Cardiac fibroblast (primary cell): ENCODE data around the gene PCDHA1.

ENCODE experiments used
- DNase-seq, 2 donors: peaks; one replicate each; pipeline versions ENCODE4 v3.0.0 to v3.0.0-alpha.2; 2010; ENCODE audit warnings: low read depth in 2 of 2
- H3K4me3 ChIP-seq, 2 donors: replicated peaks in 1 of 2; 1 replicate in 1 of 2; 2 replicates in 1 of 2; pipeline ENCODE4 v1.5.1; 2011; ENCODE audit warnings: low read depth in 2 of 2, low read length in 2 of 2, mild to moderate bottlenecking in 2 of 2, moderate library complexity in 1 of 2
- TF ChIP-seq, protein P1 (sequence below): IDR thresholded peaks from one replicate; pipeline ENCODE4 v1.5.1; 2011; ENCODE audit warnings: low read depth, mild to moderate bottlenecking, low read length, inconsistent platforms

PCDHA1 gene

DNA sequence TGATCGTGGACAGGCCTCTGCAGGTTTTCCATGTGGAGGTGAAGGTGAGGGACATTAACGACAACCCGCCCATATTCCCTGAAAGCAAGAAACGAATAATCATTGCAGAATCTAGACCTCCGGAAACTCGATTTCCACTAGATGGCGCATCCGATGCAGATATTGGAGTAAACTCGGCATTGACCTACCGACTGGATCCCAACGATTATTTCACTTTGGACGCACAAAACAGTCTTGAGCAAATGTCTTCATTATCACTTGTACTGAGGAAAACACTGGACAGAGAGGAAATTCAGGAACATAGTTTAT, 96.6 kb downstream of the PCDHA1 start:
- no peak overlapping the region for H3K4me3 ChIP-seq
- peak in 1 of 2 donors; percentile 13 for DNase-seq
- TF ChIP-seq, protein P1, sequence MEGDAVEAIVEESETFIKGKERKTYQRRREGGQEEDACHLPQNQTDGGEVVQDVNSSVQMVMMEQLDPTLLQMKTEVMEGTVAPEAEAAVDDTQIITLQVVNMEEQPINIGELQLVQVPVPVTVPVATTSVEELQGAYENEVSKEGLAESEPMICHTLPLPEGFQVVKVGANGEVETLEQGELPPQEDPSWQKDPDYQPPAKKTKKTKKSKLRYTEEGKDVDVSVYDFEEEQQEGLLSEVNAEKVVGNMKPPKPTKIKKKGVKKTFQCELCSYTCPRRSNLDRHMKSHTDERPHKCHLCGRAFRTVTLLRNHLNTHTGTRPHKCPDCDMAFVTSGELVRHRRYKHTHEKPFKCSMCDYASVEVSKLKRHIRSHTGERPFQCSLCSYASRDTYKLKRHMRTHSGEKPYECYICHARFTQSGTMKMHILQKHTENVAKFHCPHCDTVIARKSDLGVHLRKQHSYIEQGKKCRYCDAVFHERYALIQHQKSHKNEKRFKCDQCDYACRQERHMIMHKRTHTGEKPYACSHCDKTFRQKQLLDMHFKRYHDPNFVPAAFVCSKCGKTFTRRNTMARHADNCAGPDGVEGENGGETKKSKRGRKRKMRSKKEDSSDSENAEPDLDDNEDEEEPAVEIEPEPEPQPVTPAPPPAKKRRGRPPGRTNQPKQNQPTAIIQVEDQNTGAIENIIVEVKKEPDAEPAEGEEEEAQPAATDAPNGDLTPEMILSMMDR: no peak

DNA sequence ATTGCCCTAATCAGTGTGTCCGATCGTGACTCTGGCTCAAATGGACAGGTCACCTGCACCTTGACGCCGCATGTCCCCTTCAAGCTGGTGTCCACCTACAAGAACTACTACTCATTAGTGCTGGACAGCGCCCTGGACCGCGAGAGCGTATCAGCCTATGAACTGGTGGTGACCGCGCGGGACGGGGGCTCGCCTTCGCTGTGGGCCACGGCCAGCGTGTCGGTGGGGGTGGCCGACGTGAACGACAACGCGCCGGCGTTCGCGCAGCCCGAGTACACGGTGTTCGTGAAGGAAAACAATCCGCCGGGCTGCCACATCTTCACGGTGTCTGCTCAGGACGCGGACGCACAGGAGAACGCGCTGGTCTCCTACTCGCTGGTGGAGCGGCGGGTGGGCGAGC, 97.4 kb downstream of the PCDHA1 start:
- no peak overlapping the region for H3K4me3 ChIP-seq
- TF ChIP-seq, protein P1: no peak
- no peak for DNase-seq

DNA sequence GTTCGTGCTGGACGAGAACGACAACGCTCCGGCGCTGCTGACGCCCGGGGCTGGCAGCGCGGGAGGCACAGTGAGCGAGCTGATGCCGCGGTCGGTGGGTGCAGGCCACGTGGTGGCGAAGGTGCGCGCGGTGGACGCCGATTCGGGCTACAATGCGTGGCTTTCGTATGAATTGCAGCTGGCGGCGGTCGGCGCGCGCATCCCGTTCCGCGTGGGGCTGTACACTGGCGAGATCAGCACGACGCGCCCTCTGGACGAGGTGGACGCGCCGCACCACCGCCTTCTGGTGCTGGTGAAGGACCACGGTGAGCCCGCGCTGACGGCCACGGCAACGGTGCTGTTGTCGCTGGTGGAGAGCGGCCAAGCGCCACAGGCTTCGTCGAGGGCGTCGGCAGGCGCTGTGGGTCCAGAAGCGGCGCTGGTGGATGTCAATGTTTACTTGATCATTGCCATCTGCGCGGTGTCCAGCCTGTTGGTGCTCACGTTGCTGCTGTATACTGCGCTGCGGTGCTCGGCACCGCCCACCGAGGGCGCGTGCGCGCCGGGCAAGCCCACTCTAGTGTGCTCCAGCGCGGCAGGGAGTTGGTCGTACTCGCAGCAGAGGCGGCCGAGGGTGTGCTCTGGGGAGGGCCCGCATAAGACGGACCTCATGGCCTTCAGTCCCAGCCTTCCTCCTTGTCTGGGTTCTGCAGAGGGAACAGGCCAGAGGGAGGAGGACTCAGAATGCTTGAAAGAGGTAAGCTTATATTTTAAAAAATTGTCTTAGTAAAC, 98.2 kb downstream of the PCDHA1 start:
- TF ChIP-seq, protein P1: no peak
- no peak for DNase-seq

DNA sequence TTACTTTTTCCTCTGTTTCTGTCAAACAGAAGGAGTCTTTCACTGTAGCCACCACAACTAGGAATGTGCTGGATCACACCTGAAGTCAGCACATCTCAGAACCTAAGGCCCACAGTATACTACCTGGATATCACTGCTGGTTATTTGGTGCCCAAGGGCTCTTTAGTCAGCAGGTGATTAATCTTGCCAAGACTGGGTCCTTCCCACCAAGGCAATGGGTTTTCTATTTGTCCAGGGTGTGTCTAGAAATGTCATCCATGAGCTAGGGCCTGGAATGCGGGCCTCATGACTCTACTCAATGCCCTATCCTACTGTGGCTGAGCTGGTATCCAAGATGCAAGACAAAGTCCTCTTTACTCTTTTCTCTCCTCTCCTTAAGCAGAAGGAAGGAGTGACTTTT, 130.4 kb downstream of the PCDHA1 start:
- TF ChIP-seq, protein P1: no peak

More for the DNA sequence above, 98.2 kb downstream of the PCDHA1 start:
- no peak overlapping the region for H3K4me3 ChIP-seq

DNA sequence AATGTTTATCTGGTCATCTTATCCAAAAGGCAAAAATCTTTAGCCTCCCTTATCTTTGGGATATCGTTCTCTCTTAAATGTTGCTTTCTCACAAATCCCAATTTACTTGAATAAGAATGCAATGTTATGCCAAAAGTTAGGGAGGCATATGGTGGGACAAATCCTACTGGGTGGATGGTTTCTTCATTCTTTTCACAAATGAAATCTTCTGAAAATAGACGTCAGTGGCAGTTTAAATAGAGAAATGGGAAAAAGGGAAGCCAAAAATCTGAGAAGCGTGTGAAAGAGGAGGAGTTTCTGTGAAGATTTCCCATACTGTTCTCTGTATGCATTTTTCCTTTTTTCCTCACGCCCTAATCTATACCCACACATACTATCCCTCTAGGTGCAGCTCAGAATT, 137.7 kb downstream of the PCDHA1 start:
- H3K4me3 ChIP-seq: no peak overlapping the region
- DNase-seq: no peak
- TF ChIP-seq, protein P1: no peak

More for the DNA sequence above, 130.4 kb downstream of the PCDHA1 start:
- H3K4me3 ChIP-seq: no peak overlapping the region
- no peak for DNase-seq

DNA sequence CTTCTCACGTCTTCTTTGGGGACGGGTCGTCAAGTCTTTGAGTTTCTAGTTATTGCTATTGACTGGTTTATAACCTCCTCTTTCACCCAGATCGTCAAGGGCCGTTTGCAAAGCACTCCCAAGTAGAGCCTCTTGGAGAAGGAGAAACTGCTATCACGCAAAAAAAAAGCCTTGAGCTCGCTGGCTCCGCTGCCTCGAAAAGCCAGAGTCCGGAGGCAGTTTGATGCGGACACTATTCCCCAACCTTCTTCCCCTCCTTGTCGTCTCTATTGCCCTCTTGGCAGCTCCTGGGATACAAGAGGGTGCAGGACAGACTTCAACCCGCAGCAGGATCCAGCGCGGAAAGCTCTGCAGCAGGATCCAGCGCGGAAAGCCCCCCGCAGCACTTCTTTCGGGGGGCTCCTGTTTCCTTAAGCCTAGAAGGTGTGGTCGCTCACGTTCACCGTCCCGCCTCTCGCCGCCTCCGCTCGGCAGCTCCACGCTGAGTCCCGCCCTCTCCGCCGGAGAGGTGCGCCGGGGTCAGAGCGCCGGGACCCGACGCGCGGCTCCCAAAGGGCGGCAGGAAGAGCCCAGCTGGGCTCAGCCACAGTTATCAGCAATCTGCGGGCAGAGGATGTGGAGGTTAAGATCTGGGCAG, 140.0 kb downstream of the PCDHA1 start, which contains the start of gene PCDHAC1:
Gene PCDHAC1, plus strand, starts transcription at position 494 of the 637 bp plus-strand sequence. CDS start 594 bp downstream, outside the sequence.
- peak within 1 kb of the TSS; percentile 31 to 53 for H3K4me3 ChIP-seq
- TF ChIP-seq, protein P1: no peak
- no peak for DNase-seq
